8988T (cell line): Measurements from ENCODE around the gene NAV2.

ENCODE experiments used
- DNase-seq: peaks from one replicate; pipeline ENCODE4 v3.0.0; 2011

Gene NAV2

DNA sequence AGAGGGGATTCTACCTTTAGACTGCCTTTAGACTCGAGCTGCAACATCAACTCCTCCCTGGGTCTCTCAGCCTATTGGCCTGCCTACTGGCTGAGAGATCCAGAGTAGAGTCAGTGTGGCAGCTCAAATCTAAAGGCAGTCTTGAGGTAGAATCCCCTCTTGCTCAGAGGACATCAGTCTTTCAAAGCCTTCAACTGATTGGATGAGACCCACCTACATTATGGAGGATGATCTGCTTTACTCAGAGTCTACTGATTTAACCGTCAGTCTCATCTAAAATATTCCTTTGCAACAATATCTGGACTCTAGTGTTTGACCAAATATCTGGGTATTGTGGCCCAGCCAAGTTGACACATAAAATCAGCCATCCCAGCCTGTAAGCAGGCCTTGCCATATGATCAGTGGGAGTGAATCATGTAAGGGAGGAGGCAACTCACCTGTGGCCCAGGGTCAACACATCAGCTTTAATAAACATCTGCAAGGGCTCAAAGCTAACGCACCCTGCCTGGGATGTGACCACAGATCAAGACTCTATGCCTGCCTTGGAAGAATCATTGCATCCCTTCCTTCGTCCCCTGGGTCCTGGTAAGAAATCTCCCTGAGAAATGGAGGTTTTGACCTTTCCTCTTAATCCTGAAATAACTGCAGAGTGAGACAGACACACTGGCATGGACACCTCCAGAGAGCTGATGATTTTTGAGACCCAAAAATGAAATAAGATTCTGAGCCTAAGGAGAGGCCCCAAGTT is 249.6 kb downstream of the NAV2 start:
- DNase-seq, result no peak

- no peak for DNase-seq
Measured at GRCh38 chr11:19962801-19963175, 250.2 kb downstream of the NAV2 start.

DNA sequence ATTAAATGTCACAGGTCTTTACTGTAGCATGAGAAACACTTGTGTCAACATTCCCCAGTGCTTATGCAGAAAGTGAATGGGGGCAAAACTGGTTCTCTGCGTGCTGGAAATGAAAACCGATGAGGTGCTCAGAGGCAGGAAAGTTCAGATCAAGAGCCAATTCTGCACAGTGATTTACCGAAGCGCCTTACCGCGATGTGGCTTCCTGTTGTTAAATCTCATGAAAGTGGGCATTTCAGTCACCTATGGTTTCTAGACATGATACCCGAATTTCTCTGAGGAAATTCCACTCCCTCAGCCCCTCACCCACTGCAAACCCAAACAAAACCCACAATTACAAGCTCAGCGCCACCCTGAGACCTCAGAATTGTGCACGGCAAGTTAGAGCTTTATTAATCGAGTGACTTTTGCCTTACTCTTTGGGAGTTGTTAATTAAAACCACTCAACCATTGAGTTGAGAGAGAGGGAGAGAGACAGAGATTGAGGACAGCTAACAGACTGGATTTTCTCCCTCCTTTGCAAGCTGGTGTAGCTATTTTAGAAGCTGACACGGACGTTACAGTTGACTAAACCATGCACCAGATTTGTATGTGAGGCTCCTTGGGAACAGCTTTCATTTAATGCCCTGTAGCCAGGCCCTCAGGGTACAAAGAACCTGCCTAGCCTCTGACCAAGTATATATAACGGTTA is 251.2 kb downstream of the NAV2 start:
- DNase-seq, result no peak

DNA sequence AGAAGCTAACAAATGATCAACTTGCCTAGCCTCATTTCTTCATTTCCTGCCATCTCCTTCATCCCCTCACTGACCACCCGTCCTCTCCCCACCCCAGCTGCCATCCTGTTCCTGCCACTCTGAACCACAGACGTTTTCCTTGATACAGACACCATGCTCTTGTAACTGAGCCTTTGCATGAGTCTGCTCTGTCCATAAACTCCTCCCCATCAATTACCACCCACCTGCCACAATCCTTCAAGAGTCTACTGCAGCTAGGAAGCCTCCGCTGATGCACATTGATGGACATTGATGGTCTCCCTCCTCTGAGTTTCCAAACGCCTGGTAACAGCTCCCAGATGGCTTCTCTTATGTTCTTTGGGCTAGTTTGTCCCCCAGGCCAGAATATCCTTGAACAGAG is 253.8 kb downstream of the NAV2 start:
- DNase-seq, result no peak

- no peak for DNase-seq
Measured at GRCh38 chr11:19966927-19967326, 254.3 kb downstream of the NAV2 start.

- DNase-seq, result no peak
Measured at GRCh38 chr11:19967787-19968186, 255.2 kb downstream of the NAV2 start.

DNA sequence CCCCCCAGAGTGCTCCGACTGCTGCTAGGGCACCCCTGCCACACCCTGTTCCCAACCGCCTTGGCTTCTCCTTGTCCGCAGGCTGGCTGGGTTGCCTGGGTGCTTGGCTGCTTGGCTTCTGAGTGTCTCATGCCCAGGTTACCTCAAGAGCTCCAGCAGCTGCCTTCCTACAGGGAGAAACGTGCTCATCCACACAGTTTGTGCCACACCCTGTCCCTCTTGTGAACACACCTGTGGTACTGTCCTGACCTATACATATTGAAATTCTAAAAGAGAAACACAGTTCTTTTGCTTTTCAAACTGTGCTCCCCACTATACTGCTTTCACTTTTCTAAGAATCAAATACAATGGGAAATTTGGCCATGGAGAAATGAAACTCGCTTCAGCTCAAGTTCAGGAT is 256.2 kb downstream of the NAV2 start:
- no peak for DNase-seq

DNA sequence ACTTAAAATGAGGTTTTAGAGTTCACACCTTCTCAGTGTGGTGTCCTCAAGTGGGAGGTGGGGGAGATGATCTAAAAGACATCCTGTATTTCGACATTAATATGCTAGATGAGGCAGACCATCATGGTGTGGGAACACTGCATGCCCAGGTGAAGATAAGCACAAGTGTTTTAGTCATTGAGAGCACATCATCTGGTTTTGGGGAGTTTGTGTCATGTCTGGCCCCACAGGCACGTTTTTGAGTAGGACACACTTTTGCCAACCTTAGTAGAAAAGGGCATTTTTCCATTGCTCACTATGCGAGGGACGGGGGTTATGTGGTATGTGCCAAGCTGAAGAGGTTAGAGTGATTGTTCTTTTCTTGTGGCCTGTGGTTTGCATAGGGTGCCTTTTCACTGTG is 258.3 kb downstream of the NAV2 start:
- DNase-seq, result no peak

DNA sequence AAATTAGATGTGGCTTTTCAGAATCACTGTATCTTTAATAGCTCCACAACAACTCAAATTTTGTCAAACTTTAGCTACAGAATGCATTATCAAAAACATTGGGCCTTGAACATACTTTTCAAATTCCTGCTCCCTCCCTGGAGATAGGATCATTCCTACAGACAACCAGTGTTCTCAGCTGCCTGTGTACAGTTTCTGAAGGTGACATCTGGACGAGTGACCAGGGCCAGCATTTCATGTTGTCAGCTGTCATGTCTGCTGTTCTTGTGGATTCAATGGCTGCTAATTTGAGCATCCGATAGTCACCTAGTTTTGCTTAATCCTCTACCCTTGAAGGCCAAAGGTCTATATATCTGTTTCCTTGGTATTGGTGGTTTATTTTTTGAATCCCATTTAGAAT is 259.5 kb downstream of the NAV2 start:
- no peak for DNase-seq

GRCh38 chr11:19972651-19973050 is 260.0 kb downstream of the NAV2 start:
- no peak for DNase-seq

DNA sequence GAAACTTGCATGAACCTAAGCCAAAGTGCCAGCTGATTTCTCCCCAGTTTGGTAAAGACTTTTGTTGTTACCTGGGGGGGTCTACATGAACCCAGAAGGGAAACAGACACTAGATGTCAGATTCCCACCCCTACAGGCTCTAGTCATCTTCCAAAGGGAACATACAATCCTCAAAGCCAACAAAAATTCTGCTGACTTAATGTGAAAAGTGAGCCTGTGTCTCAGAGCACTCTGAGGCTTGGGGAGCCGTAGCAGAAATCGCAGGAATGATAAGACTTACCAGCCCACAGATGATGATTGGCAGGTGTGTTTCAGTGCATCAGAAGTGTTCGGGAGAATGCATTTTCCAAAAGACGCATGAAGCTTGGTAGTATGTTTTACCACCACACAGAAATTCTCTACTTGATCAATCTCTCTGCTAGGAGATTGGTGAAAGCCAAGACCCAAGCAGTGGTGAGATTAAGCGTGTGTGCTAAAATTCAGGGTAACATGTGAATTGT is 260.5 kb downstream of the NAV2 start:
- no peak for DNase-seq

DNA sequence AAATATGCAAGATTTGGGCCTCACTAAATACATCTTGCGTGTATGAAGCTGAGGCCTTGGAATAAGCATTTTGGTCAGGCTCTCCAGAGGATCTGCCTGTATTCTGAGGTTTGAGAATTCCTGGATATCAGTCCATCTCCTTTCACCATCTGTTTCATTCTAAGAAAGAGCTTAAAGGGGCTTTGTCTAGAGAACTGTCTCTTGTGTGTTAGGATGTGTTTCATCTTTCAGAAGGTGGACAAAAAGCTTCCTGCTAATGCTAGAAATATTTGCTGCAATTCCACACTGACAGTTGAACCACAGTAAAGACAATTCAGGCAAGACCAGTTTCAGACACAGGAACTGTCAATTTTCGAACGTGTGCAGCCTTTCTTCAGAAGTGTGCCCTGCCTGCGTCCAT is 262.2 kb downstream of the NAV2 start:
- DNase-seq, result no peak

GRCh38 chr11:19975414-19975990 is 262.9 kb downstream of the NAV2 start:
- no peak for DNase-seq

DNA sequence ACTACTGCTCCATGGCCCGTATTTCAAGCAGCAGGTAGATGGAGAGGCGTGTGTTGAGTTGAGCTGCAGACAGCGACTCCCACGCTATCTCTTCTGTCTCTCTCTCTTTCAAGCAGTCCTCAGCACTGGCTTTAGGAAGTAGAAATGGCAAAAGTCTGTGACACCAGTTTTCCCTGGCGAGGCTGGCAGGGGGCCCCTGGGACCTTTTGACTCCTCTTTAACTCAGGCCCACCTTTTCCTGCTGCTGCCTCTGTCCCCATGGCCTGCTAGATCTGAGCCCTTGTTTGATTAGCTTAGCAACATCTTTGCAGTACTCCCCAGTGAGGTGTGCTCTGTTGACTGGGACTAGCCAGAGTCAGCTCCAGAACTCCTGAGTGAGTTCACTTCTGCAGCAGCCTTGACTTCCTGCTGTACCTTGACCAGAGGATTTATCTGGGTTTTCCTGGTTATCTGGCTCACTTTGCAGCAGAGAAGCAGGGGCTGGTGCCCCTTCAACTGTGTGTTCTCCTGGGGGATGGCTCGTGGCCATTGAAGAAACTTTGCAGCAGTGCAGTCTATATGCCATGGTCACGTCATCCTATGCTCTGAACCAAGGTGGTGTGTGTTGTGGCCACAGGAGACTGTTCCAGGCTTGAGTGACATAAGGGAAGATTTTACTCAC is 263.8 kb downstream of the NAV2 start:
- no peak for DNase-seq

DNA sequence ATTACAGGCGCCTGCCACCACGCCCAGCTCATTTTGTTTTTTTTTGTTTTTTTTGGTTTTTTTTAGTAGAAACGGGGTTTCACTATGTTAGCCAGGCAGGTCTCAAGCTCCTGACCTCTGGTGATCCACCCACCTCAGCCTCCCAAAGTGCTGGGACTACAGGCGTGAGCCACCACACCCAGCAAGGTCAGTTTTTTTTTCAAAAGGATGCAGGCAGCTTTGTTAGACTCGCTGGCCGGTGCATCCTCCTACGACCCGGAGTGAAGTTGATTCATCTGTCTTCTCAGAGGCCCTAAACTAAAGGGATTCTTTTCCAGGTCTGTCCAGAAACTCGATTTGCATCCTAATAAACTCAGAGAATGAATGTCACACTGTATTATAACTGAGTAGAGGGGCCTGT is 265.3 kb downstream of the NAV2 start:
- no peak for DNase-seq

DNA sequence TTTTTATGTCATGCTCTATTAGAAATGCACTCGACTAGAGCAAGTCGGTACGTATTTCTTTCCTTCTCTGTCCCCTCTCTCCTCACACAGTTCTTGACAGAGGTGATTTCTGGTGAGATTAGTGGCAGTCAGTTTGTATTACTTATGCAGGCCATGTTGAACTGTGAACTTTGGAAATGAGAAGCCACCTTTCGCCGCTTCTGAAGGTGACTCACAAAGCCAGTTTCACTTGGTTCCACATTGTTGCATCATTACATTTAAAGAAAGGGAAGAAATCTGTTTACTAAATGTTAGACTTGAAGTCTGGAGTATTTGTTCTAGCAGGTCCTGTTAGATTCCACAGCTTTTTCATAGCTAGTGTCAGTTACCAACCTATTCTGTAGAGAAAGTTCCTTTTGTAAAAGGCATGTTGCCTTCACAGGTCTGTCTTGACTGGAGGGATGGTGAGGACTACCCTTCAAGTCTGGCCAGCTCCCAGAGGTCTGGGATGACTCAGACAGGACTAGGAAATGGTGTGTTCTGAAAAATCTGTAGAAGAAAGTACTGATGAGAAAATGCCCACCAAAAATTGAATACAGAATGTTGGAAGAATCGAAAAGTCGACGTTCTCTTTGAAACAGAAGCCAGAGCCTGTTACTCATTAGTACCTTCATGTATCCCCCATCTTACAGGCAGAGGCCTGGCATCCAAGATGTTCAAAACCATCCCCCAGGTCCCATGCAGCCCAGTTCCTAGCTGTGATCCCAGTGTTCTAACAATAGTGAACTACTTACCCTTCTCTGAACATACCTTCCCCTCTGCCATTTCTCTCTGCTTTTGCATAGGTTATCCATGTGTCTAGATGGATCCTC is 266.3 kb downstream of the NAV2 start:
- DNase-seq, result no peak

DNA sequence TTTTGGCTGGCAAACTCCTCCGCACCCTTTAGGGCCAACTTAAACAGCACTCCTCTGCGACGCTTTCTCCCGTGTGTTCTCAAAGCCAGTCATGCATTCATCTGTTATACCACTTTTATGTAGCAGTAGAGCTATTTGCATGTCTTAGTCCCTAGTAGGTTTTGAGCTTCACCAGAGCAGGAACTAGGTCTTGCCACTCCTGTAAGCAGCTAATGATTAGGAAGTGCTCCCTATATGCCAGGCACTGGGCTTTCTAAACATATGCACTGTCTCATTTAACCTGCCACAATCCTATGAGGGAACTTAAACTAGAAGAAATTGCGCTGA is 266.8 kb downstream of the NAV2 start:
- DNase-seq, result no peak

DNA sequence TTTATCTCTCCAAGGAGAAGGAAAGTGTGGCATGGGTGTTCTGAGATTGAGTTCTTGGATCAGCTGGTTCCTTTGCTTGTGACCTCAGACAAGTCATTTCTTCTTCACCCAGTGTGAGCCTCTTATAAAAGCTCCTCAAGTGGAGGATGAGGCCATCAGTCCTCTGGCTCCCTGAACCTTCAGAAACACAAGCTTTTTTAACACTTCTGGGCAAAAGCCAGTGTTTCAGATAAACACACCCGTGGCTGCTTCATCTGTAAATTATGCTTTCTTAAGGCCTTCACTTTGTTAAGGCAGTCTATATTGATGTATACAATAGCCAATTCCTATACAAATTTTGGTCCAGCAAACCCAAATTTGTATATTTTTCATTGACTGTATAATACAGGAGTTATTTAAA is 267.8 kb downstream of the NAV2 start:
- DNase-seq, result no peak

GRCh38 chr11:19980957-19981669 is 268.5 kb downstream of the NAV2 start:
- DNase-seq, result no peak

- no peak for DNase-seq
Measured at GRCh38 chr11:19982774-19983495, 270.3 kb downstream of the NAV2 start.

- DNase-seq, result no peak
Measured at GRCh38 chr11:19984048-19984742, 271.6 kb downstream of the NAV2 start.
